GF-D8 (cell line): Measurements from ENCODE around the gene MACROD2.

Experiments
- DNase-seq: peaks from one replicate; lab custom pipeline; 2025; lab: John Stamatoyannopoulos, UW

MACROD2 gene

GRCh38 chr20:14336686-14337085, 341.4 kb downstream of the MACROD2 start:
- no peak for DNase-seq

- DNase-seq: no peak
Measured at GRCh38 chr20:14337400-14338171, 342.3 kb downstream of the MACROD2 start, which contains the start of gene FLRT3. Gene FLRT3, minus strand, starts transcription at chr20:14337612. Its CDS starts 10,106 bp downstream, at chr20:14327506.

- DNase-seq: no peak
Measured at GRCh38 chr20:14341801-14342200, 346.5 kb downstream of the MACROD2 start.

DNA sequence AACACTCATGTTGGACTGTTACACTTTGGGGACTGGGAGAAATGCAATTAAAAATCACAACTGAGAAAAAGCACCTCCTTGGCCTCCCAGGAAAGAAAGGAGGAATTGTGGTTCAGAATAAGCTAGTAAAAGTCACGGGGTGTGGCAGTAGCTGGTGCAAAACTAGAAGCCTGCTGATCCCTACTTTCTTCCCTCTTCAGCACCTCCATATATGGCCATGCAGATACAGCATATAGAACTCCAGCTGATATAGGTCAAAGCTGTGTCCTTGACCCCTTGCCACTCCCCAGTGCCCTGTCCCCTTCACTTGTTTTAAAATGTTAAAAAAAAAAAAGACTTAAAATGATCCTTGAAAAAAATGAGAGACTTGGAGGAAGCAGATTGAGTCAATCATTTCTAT, 347.6 kb downstream of the MACROD2 start:
- DNase-seq: no peak

GRCh38 chr20:14343491-14344065, 348.3 kb downstream of the MACROD2 start:
- no peak for DNase-seq

GRCh38 chr20:14344746-14345145, 349.4 kb downstream of the MACROD2 start:
- no peak for DNase-seq

- DNase-seq: no peak
Measured at GRCh38 chr20:14355791-14356190, 360.5 kb downstream of the MACROD2 start.

DNA sequence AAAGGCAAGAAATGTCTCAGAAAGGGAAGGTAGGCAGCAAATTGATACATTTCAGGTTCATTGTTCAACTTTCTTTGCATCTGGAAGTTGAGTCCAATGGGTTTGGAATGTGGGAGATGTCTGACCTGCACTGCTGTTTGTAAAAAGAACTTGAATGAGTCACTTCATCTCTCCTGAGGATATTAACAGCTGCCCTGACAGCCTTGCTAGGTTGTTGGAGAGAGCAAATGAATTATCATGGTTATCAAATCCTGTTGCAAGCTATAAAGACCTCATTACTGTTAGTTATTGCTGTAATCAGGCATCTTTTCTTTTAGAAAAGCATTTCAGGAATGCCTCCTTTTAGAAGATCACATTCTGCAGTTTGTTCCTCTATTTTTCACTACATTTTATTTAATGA, 365.1 kb downstream of the MACROD2 start:
- no peak for DNase-seq

GRCh38 chr20:14361509-14362345, 366.4 kb downstream of the MACROD2 start:
- no peak for DNase-seq

DNA sequence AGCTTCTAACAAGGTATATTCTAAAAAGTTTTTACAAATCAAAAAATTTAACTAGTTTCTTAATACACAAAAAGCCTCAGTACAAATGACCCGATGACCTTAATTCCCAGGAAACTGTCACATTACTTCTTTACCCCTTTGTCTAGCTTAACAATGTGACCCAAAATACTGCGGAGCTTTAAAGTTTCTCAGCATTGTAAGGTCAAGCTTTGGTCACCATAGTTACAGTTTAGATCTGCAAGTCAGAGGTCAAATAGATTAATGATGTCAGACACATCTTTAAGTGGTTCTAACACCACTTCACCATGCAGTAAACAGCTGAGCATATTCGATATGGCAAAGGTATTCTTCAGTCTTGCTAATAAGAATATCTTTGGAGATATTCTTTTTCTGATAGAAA, 378.9 kb downstream of the MACROD2 start:
- no peak for DNase-seq

GRCh38 chr20:14375416-14375985, 380.2 kb downstream of the MACROD2 start:
- DNase-seq: no peak

- no peak for DNase-seq
Measured at GRCh38 chr20:14378326-14378725, 383.0 kb downstream of the MACROD2 start.

GRCh38 chr20:14383335-14383734, 388.0 kb downstream of the MACROD2 start:
- no peak for DNase-seq

DNA sequence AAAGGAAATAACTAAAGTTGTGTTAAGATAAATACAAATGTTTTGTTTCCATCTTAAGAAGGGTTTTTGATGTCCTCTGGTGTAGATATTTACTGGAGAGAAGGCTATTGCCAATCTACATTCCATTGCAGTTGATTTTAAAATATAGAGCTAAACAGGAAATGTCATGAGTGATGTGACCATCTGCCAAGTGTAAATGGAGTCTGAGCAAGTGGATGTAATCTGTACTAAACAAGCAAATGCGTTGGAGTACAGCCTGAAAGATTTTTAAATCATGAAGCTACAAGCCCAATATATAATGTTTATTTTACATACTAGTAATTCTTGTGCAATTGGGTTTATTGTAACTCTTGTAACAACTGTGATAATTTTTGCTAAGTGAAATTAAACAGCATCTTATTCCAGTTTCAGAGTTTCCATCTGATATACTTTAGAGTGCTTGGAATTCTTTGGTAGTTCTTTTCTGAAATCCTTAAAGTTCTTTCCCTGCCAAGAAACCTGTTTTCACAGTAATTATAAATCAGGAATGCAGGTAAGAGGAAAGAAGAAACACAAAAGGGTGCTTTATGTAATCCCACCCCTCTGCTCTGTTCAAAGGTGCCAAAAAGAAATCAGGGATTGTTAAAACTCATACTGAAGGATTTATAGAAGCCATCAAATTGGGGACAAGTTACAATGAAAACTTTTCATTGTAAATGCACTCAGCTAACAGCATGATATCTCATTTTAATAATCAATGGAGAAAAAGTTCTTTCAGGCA, 389.3 kb downstream of the MACROD2 start:
- DNase-seq: no peak

DNA sequence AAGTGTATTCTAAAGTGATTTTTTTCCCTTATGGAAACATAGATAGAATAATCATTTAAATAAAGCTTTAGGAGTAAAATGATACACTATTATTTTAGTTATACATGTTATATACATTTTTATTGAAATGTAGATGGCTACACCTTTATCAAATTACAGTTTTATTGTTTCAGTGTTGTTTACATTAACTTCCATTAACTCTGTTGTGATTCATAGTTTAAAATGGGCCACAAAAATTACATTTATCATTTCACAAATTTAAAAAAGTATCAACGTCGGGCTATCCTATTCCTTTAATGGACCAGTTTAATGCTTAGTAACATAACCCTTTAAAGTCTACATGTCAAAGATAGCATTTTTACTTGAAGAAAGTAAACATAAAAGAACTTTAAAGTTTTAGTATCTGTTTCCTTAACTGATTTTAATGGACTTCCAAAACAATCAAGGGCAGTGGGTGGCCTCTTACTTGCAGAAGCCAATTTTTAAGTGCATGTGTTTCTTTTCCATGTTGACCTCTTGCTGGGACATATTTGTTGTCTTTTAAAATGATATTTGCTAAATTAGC, 389.9 kb downstream of the MACROD2 start:
- no peak for DNase-seq

GRCh38 chr20:14386726-14387125, 391.4 kb downstream of the MACROD2 start:
- DNase-seq: no peak

DNA sequence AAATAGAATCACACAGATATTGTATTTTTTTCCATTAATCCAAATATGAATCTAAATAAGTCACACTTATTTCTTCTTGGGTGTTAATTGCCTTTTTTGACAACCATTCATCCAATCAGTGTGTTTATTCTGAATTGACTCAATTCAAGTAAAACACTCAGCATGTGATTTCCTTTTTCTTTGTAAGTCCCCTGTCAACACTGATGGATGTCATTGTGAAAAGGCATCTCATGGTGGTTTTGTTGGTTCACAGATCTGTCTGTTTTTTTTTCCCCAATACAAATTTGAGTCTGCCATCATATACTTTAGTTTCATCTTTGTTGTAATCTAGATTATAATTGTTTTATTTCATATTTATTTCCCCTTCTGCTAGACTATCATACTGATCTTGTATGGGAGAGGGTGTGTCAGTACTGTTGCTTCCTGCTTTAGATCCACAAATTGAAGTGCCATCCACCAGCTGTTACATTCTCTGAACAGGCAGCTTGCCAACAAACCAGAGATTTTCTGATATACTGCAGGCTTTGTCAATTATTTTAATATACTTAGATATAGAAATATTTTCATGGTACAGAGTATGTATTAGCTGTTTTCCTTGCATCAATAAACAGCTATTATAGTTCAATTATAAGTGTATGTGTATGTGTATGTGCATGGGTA, 406.3 kb downstream of the MACROD2 start:
- no peak for DNase-seq

GRCh38 chr20:14404515-14404914, 409.2 kb downstream of the MACROD2 start:
- no peak for DNase-seq

GRCh38 chr20:14406495-14406894, 411.2 kb downstream of the MACROD2 start:
- DNase-seq: no peak

GRCh38 chr20:14407336-14407735, 412.0 kb downstream of the MACROD2 start:
- DNase-seq: no peak
